ENCODE data around the gene FBXL16.
"Not testable (repeated sequence)": the region's sequence is repeated elsewhere in the genome, so short reads cannot be mapped to it uniquely, and the experiment has no call there.

FBXL16 gene, protein sequence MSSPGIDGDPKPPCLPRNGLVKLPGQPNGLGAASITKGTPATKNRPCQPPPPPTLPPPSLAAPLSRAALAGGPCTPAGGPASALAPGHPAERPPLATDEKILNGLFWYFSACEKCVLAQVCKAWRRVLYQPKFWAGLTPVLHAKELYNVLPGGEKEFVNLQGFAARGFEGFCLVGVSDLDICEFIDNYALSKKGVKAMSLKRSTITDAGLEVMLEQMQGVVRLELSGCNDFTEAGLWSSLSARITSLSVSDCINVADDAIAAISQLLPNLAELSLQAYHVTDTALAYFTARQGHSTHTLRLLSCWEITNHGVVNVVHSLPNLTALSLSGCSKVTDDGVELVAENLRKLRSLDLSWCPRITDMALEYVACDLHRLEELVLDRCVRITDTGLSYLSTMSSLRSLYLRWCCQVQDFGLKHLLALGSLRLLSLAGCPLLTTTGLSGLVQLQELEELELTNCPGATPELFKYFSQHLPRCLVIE

DNA sequence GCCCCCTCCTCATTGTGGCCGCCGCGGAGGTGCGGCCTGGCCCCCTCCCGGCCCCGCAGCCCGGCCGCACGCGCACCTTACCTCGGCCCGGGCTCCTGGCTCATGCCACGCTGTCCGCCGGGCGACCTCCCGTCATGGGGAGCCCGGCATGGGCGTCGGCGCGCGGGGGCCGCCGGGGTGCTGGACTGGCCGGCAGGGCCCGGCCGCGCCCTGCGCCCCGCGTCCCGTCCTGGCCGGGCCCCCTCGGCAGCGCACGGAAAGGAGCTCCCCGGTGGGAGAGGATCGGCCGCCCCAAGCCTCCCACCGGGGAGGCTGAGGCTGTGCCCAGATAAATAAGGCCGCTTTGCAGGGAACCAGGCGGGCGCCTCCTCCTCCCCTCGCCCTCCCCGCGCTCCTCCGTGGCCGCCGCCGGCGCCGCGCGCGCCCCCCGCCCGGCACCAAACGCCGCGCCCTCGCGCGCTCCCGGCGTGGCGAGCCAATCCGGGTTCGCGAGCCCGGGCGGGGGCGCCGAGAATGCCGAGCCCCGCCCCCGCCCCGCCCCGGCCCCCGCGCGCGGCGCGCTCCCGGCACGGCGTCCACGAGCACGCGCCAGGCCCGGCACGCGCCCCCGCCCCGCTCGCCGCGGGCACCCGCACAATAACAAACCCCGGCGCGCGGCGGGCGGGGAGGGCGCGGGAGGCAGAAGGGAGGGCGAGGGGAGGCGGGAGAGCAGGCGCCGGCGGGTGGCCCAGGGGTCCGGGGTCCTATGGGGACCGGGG lies at the start of gene FBXL16:
Gene FBXL16 (minus strand): TSS at position 371 of the 758 bp plus-strand sequence. CDS start 8,396 bp downstream, outside the sequence.
- peak; percentile 79 for DNase-seq

DNA sequence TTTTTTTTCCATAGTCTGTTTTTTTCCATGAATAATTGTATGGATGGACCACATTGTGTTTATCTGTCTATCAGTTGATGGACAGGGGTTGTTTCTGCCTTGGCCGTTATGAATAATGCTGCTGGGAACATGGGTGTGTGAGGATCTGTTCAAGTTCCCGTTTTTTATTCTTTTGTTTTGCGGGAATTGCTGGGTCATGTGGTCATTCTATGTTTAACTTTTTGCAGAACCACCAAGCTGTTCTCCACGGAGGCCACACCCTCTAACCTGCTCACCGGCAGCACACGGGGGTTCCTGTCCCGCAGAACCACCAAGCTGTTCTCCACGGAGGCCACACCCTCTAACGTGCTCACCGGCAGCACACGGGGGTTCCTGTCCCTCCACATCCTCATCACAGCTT lies 49.1 kb upstream of the FBXL16 start:
- DNase-seq = no peak

DNA sequence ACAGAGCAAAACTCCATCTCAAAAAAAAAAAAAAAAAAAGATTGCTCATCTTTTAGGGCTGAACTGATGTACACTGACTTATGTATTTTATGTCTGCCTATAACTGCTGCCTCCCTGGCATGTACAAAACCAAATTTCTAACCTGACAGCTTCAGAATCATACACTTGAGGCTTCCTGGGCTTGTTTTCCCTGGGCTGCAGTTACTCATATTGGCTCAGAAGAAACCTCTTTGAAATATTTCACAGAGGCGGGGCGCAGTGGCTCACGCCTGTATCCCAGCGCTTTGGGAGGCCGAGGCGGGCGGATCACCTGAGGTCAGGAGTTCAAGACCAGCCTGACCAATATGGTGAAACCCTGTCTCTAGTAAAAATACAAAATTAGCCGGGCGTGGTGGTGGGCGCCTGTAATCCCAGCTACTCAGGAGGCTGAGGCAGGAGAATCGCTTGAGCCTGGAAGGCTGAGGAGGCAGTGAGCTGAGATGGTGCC lies 48.6 kb upstream of the FBXL16 start:
- DNase-seq = not testable (repeated sequence)

DNA sequence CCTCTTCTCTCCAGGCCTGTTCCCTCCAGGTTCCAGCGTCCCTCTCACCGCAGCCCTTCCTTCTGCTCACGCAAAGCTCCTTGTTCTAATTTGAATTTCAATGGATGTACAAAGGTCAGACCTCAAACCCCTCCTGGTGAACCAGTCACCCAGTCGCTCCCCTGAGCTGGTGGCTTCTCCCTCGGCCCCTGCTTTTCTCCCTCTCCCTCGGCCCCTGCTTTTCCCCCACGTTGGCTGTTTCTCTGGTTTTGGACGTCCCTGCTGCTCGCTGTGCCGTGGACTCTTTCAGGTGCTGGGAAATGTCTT lies 46.4 kb upstream of the FBXL16 start:
- DNase-seq = no peak

DNA sequence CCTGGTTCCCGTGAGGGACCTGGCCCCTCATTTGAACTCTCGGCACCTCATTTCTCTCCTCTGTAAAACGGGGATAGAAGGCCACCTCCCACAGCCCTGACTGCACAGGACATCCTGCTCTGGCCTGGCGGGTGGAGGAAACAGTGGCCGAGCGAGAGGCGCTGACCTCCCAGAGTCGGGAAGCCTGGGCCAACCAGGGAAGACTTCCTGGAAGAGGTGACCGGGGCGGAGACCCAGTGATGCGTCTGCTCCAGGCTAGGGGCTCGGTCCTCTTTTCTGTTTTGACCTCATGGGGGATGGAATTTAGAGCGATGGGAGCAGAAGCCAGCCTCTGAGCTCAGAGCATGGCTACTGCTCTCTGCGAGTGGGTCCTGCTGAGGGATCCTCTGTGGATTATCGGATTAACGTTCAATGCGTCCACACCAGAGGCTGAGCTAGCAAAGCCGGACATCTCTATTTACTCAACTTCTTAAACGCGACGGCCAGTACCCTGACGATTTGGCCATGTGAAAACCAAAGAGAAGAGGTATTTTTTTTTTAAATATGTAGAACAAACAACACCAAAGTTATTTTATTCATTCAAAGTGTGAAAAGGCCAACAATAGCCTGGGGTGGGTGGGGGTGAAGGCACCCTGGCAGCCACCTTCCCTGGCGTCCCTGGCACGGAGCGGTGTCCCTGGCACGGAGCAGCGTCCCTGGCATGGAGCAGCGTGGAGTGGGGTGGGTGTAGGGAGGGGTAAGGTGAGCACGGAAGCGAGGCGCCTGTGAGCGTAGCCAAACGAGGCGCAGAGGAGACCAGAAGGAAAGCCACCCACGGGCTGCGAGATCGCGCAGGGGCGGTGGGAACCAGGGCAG lies 45.8 kb upstream of the FBXL16 start:
- no peak for DNase-seq

DNA sequence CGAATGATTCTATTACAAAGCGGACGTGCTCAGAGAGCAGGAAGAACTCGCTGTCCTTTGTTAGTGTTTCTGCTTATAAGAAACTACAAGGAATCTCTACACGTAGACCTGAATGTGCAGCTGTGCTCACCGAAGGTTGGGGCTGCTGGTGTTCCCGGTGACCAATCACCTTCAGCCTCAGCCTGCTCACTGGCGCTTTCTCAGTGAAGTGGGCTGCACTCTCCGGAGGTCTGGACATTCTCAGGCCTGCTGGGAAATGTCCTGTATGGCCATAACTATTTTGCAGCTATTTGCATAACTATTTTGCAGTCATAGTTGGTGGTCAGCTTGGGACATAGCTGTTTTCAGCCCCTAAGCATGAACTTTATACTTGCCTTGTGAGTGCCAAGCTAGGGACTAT lies 44.9 kb upstream of the FBXL16 start:
- DNase-seq = no peak

DNA sequence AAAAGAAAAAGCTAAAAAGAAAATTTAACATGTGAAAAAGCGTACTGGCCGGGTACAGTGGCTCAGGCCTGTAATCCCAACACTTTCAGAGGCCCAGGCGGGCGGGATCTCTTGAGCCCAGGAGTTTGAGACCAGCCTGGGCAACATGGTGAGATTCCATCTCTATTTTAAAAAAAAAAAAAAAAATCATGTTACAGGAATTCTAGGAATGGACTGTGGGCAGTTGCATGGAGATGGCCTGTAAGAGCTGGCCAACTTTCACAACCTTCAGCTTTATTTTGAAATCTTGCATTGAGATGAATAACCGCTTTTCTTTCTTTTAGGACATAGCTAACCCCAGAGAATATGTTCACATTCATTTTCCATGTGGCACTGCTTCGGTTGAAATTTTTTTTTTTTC lies 43.4 kb upstream of the FBXL16 start:
- no peak for DNase-seq

DNA sequence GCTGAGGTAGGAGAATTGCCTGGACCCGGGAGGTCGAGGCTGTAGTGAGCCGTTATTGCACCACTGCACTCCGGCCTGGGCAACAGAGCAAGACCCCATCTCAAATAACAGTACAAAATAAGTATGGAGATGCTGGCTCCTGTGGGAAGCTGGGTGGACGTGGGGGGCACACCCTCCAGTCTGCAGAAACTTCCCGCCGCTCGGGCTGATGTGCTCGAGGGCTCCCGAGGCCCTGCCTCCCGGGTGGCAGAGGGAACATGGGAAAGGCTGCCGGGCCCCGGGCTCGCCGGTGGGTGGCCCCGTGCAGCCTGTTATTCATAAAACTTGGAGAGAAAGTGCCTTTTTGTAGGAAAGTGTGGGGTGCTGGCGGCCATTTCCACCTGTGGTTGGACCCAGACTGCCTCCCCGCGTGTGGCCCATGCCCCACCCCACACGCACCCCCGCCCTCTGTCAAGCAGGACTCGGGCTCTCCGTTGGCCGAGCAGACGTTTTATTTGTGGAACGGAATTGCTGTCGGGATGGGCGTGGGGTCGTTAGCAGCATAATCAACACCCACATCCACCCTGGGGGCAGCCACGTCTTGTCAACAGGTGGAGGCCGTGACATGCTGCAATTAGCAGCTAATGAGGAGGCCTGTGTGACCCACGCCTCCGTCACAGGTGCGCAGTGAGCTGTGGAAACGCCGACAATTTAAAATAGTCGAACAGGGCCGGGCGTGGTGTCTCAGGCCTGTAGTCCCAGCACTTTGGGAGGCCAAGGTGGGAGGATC lies 42.6 kb upstream of the FBXL16 start:
- DNase-seq = no peak

DNA sequence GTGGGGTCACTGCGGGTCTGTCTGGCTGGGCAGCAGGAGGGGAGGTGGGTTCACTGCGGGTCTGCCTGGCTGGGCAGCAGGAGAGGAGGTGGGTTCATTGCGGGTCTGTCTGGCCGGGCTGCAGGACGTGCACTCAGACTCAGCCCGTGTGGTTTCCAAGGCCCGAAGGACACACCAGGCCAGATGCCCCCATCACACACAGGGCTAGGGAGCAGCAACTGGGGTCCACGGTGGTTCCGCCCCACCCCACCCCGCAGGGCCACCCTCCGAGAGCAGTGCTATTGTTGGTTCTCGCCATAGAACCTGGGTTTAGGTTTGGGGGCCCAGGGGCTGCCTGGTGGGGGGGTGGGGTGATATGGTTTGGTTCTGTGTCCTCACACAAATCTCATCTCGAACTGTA lies 41.0 kb upstream of the FBXL16 start:
- DNase-seq = no peak

DNA sequence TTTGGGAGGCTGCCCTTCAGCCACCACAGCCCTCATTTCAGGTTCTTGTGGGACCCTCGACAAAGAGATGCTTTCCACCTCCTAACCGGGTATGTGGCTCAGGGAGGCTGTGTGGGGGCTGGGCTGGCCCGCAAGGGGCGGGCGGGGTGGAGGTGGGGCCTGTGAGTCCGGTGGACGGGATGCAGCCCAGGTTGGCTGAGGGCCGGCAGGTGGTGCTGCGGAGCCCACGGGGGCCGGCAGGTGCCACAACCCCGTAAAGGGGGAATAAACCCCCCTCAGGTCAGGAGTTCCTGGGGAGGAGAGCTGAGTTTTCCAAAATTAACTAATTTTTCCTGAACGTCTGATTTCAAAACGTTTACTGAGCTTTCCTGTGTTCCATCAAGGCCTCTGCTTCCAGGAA lies 40.1 kb upstream of the FBXL16 start:
- DNase-seq = peak; percentile 45

DNA sequence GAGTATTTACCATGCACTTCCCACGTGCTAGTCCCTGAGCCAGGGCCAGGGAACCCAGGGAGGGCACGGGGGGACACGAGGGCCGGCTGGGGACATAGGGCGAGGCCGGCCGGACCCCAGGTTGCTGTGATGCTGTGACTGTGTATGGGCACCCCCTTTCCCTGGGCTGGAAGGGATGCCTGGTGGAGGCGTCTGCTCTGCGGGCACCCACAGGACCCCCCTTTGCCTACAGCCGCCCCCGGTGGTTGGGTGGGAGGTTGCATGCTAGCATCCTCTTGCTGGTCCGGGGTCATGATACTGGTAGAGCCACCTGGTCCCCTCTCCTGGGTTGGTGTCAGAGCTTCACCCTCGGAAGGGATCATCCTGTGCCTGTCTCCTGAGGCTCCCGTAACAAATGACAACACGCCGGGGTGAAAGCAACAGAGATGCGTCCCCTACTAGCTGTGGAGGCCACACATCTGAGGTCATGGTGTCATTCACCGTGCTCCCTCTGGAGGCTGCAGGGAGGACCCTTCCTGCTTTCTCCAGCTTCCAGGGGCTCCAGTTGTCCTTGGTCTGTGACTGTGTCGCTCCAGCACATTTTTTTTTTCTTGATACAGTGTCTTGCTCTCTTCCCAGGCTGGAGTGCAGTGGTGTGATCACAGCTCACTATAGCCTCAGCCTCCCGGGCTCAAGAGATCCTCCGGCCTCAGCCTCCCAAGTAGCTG lies 38.3 kb upstream of the FBXL16 start:
- DNase-seq = no peak

DNA sequence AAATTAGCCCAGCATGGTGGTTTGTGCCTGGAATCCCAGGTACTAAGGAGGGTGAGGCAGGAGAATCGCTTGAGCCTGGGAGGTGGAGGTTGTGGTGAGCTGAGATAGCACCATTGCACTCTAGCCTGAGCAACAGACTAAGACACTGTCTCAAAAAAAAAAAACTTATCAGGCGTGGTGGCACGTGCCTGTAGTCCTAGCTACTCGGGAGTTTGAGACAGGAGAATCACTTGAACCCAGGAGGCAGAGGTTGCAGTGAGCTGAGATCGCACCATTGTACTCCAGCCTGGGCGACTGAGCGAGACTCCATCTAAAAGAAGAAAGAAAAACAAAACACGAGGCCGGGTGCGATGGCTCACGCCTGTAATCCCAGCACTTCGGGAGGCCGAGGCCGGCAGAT lies 37.3 kb upstream of the FBXL16 start:
- not testable (repeated sequence) for DNase-seq

DNA sequence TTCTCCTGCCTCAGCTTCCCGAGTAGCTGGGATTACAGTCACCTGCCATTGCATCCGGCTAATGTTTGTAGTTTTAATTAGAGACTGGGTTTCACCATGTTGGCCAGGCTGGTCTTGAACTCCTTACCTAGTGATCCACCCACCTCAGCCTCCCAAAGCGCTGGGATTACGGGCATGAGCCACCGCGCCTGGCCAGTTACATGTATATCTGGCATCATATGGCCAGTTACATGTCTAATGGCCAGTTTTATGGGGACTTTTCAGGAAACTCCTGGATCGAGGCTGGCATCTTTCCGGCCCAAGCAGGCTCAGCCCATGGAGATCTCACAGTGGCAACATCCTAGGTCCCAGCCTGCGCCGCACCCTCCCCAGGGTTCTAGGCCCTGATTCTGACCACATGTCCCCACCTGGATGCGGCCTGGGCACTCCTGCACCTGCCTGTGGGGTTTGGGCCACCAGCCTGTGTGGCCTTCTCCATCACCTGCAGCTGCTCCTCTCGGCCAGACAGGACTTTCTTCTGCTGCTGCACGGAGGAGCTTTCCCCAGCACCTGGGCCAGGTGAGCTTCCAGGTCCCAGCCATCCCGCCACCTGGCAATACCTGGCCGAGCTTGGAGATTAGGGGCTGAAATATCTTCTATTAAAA lies 36.5 kb upstream of the FBXL16 start:
- DNase-seq = no peak

DNA sequence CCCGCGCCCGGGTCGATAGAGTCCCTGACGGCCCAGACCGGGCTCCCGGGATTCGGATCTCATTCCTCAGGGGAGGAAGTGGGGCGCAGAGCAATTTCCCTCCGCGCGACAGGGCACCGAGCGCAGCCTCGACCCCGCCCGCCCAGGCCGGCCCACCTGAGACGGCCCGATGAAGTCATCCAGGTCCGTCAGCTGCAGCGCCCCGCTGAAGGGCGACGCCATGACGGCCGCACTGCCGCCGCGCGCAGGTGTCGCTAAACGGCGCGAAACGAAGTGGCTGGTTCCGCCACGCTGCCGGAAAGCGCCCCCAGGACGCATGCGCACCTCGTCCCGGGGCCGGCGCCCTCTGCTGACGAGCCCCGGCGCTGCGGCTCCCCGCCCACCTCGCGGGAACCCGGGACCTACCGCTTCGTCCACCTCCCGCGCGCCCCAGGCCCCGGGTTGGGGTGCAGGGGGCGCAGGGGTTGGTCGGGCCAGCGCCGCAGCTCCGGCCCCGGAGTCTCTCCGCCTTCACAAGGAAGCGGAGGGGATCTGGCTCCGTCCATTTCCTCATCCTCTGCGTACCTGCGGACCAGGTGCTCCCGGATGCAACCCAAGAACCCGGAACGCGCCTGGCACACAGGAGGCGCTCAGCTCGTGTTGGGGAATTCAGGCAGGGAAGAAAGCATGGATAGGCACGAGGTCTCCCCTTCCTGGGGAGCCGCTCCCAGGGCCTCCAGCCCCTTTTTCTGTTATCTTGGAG lies 35.3 kb upstream of the FBXL16 start, which contains the start of gene CIAO3:
Gene CIAO3 (minus strand): TSS at position 234 of the 742 bp plus-strand sequence. CDS start 12 bp downstream, at position 222.
- peak; percentile 88 for DNase-seq

DNA sequence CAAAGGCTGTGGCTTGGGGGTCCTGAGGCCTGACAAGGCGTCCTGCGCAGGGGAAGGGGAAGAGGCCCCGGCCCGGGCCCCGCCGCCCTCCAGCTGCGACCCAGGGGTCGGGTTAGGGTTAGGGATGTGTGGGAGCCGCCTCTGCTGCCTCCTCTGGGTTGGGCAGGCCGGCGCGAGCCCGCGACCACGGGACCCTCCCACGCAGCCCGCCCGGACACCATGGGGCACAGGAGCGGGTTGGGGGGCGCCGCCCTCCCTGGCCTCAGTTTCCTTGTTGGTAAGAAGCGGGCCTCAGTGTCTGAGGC lies 34.8 kb upstream of the FBXL16 start:
- DNase-seq = no peak

DNA sequence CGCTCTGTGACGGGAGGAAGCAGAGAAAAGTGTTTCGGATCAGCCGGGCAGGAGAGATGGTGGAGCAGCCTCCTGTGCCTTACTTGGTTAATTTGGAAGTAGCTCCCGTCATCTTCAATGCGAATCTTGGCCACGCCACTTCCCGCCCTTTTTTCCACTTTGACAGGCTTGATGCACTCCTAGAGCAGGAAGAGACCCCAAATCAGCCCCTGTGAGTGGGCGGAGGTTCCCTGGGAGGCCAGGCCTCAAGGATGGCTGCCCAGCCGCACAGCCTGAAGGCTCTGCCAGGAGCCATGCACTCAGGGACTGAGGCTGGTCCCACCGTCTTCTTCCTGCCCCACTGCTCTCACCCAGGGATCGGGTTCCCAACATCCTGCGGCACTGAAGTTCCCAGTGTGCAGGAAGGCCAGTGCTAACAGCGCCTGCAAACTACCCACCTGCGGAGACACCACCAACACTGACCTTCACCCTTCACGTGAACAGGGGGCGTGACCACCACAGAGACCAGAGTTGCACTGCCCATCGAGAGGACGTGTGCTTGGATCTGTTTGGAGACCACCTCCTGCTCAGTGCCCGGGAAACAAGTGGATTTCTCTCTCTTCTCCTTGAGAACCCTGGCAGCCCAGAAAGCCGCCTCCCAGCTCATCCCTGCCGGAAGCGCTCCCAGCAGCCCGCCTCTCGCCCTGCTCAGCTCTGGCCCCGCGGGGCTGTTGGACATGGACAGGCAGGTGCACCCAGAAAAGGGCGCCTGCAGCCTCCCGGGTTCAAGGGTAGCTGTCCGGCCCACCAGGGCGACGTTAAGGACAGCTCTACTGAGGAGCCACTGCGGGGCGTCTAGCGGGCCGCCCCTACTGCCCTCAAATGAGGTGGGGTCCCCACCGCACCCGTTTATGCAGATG lies 34.2 kb upstream of the FBXL16 start:
- DNase-seq = no peak

DNA sequence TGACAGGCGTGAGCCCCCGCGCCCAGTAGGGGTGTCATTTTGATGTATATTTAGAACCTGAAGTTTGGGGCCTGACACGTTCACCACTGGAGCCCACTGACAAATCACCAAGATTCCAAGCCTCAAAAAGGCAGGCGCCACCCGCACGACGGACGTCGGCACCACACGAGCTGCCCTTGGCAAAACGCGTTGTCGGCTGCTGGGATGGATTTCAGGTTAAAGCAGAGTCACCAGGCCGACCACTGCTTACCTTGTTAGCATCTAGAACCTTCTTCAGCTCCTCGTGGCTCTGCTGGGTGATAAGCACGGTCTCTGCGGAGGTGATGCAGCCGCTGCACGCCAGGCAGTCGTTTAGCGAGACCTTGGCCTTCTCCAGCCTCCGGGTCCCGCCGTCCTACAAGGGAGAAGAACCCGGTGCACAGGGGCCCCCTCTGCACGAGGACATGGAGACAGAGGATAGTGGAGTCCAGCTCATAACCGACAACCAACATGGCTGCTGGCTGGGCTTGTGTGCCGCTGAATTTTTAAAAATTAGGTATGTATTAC lies 31.4 kb upstream of the FBXL16 start:
- DNase-seq = no peak

DNA sequence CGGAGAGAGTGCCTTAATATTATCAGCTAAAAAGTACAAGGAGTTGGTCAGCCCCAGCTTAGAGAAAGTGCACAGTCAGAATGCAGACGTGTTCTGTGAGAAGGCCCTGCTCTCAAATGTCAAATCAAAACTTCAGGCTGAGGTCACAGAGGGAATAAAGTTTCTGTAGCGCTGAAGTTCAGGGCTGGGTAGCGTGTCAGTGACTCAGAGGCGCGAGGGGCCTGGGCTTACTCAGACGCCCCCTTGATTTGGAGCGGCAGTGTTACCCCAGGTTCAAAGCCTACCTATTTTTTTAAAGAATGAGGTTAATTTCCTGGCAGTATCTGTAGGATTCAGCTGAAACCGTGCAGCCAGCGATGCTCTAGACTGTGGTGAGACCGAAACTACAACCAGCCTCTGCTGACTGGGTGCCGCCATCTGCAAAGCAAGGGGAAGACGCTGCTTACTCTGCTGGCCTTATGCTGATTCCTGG lies 30.4 kb upstream of the FBXL16 start:
- DNase-seq = no peak

Data from NCI-H1436 (cell line).